RWPE2 (cell line): ENCODE measurements around the gene HMCN2.
A peak's percentile ranks its signal among the peaks of the same experiment; 100 is the strongest.

Source experiments
- ATAC-seq: fragments of 200-7000 bp; cut with Tn5 transposase; 3 replicates; pipeline ENCODE4 v1.9.1; 2021; ENCODE audit warnings: low read depth
- DNase-seq: peaks from one replicate; pipeline ENCODE4 v3.0.0-alpha.2; 2020; ENCODE audit warnings: low spot score
- H3K27ac ChIP-seq: fragments of 450-650 bp; 2 replicates; pipeline ENCODE4 v1.5.1; 2017; ENCODE audit warnings: mild to moderate bottlenecking; ENCODE audit not compliant: poor library complexity, severe bottlenecking
- H3K27me3 ChIP-seq: fragments of 250-450 bp; sonication (Bioruptor Pico); 2 replicates; pipeline ENCODE4 v1.5.1; 2021; ENCODE audit warnings: mild to moderate bottlenecking, moderate library complexity; ENCODE audit not compliant: insufficient read depth, poor library complexity, severe bottlenecking
- H3K36me3 ChIP-seq: fragments of 250-450 bp; sonication (Bioruptor Pico); 2 replicates; pipeline ENCODE4 v1.5.1; 2020; ENCODE audit warnings: low read depth, mild to moderate bottlenecking, moderate library complexity
- H3K4me1 ChIP-seq: fragments of 250-450 bp; sonication (Bioruptor Pico); 2 replicates; pipeline ENCODE4 v1.5.1; 2021; ENCODE audit warnings: mild to moderate bottlenecking, moderate library complexity; ENCODE audit not compliant: insufficient read depth, poor library complexity, severe bottlenecking
- H3K4me3 ChIP-seq: fragments of 250-450 bp; sonication (Bioruptor Pico); 2 replicates; pipeline ENCODE4 v1.5.1; 2021; ENCODE audit warnings: mild to moderate bottlenecking, moderate library complexity; ENCODE audit not compliant: severe bottlenecking
- H3K9me3 ChIP-seq: fragments of 250-450 bp; sonication (Bioruptor Pico); 2 replicates; pipeline ENCODE4 v1.5.1; 2021; ENCODE audit warnings: mild to moderate bottlenecking, moderate library complexity; ENCODE audit not compliant: severe bottlenecking
- TF ChIP-seq, protein P1 (sequence below): fragments of 450-650 bp; IDR thresholded peaks from one replicate; pipeline ENCODE4 v1.5.1; 2017; ENCODE audit warnings: mild to moderate bottlenecking, moderate library complexity; ENCODE audit not compliant: poor library complexity, severe bottlenecking

HMCN2 gene

DNA sequence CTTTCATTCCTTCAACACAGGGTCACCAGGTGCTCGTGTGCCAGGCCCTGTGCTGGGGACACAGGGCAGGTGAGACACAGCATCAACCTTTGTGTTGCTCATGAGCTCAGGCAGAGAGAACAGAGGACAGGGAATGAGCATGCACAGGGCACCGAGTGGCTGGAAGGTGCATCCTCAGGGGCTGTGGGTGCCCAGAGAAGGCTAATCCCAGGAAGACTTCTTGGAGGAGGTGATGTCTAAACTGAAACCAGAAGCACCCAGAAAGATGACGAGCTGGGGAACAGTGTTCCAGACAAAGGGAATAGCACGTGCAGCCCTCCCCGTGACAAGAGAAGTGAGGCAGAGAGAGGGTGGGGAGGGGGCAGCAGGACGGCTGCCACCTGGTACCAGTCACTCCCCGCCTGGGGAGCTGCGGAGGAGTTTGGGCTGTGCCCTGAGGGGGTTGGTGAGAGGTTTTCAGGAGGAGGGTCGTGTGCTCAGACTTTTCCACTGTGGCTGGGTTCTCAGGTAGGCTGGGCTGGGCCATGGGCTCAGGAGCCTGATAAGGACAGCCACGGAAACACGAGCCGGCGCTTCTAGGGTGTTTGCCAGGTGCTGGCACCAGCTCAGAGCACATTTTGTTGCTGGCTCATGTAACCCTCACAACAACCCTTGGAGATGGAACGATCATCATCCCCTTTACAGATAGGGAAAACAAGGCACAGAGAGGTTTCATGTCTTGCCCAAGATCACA, 46.0 kb downstream of the HMCN2 start:
- Histone ChIP-seq H3K4me1 (no peaks in the 10 kb centered on the region), H3K9me3 (no peaks in the 10 kb centered on the region), H3K4me3 (no peak overlapping the region), H3K36me3 (no peaks in the 10 kb centered on the region), H3K27me3 (no peaks in the 10 kb centered on the region), H3K27ac (no peak overlapping the region)
- DNase-seq (no peak), ATAC-seq (no peak)
- TF ChIP-seq, protein P1, sequence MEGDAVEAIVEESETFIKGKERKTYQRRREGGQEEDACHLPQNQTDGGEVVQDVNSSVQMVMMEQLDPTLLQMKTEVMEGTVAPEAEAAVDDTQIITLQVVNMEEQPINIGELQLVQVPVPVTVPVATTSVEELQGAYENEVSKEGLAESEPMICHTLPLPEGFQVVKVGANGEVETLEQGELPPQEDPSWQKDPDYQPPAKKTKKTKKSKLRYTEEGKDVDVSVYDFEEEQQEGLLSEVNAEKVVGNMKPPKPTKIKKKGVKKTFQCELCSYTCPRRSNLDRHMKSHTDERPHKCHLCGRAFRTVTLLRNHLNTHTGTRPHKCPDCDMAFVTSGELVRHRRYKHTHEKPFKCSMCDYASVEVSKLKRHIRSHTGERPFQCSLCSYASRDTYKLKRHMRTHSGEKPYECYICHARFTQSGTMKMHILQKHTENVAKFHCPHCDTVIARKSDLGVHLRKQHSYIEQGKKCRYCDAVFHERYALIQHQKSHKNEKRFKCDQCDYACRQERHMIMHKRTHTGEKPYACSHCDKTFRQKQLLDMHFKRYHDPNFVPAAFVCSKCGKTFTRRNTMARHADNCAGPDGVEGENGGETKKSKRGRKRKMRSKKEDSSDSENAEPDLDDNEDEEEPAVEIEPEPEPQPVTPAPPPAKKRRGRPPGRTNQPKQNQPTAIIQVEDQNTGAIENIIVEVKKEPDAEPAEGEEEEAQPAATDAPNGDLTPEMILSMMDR: no peak

DNA sequence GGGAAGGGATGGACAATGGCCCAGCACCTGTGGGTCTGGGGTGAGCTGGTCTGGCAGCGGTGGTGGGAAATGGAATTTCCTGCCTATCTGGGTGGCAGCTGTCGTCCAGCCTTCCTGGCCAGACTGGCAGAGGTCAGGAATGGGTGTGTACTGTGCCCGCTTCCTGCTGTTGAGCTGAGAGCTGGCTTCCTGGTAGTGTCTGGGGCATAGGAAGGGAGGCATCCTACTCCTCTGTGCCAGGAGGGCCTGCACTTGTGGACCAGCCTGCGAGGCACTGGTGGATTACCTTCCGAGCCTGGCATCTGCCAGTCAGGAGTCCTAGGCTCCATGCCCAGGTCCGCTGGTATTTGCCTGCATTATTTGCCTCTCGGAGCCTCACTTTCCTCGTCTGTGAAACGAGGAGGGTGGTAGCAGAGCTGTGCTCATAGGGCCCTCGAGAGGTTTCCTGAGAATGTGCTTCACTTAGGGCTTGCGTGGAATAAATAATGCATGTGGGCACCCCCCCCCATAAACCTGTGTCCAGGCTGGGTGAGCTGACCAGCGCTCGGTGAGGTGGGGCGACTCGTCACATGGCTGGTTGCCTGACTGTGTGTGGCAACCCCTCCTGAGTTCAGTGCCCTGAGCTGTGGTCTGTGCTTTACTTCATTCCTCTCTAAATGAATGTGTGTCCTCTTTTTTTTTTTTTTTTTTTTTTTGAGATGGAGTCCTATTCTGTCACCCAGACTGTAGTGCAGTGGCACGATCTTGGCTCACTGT, 47.7 kb downstream of the HMCN2 start:
- peak; percentile 51; the same call in 1 of the 3 replicates for ATAC-seq
- TF ChIP-seq, protein P1: no peak
- Histone ChIP-seq H3K4me1 (no peaks in the 10 kb centered on the region), H3K4me3 (no peak overlapping the region), H3K36me3 (no peaks in the 10 kb centered on the region), H3K9me3 (no peaks in the 10 kb centered on the region), H3K27ac (no peak overlapping the region), H3K27me3 (no peaks in the 10 kb centered on the region)
- no peak for DNase-seq

DNA sequence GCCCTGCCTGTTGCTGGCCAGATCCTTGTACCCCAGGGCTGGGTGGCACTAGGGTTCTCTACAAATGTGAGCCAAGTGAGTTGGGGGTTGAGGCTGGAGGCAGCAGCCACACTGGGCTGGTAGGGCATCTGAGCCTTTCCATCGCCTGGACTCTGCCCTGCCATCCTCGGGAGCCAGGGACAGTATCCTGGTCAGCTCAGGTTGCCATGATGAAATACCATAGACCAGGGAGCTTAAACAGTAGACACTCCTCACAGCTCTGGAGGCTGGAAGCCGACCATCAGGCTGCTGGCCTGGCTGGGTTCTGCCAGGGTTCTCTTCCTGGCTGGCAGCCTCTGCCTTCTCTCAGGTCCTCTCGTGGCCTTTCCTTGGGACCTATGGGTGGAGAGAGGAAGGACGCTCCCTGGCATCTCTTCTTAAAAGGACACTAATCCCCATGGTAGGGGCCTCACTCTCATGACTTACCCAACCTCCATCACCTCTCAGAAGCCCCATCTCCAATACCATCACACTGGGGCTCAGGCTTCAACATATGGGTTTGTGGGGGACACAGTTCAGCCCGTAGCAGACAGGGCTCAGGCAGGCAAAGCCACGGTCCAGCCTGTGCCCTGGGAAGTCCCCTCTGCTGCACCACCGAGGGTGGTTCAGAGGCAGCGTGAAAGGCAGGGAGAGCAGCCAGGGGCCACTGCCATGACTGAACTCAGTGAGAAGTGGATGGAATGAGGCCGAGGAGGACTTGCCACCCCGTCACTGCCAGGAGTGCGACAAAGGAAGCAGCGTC, 50.1 kb downstream of the HMCN2 start:
- ATAC-seq: no peak

DNA sequence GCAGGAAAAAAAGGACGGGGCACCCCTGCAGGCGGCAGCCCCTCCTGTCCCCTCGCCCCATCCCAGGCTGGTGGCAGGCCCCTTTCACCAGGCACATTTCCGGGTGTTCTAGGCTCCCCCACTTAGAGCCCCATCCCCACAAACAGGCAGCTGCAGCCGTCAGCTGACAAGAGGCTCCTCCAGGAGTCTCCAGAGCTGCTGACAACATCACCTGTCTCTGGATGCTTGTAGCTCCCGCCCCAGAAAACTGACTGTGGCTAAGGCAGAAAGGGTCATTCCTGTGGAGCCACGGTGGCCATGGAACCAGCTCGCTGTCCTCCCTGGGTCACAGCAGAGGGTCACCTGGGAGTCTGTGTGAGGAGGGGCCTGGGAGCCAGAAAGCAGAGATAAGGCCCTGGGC, 50.9 kb downstream of the HMCN2 start:
- no peaks in the 10 kb centered on the region for H3K4me1 ChIP-seq
- ATAC-seq: no peak
- TF ChIP-seq, protein P1: no peak
- no peak overlapping the region for H3K27ac ChIP-seq
- H3K4me3 ChIP-seq: no peak overlapping the region
- H3K9me3 ChIP-seq: no peaks in the 10 kb centered on the region
- no peaks in the 10 kb centered on the region for H3K36me3 ChIP-seq
- H3K27me3 ChIP-seq: peaks cover 17% of the 10 kb centered on the region
- DNase-seq: no peak

More for the DNA sequence above, 50.1 kb downstream of the HMCN2 start:
- Histone ChIP-seq H3K4me1 (no peaks in the 10 kb centered on the region), H3K36me3 (no peaks in the 10 kb centered on the region), H3K4me3 (no peak overlapping the region), H3K27ac (no peak overlapping the region), H3K27me3 (peaks cover 9% of the 10 kb centered on the region), H3K9me3 (no peaks in the 10 kb centered on the region)
- DNase-seq: no peak
- TF ChIP-seq, protein P1: no peak
